HCT116 (cell line): Measurements from ENCODE around the gene CA12. TPM values are rescaled to one million over a fixed set of nuclear protein-coding genes. Genes with fewer than 3 reads are reported as not detected.

Experiments used
- ATAC-seq: fragments of 200-7000 bp; cut with Tn5 transposase; 2 replicates; pipeline ENCODE4 v1.9.1; 2020; ENCODE audit warnings: mild to moderate bottlenecking, moderate library complexity
- BruUV-seq: library from RNA; stranded (reverse); fragments of 400-500 nt; replicated peaks from 2 replicates; lab custom pipeline; 2021; lab: Mats Ljungman, UMichigan
- CTCF ChIA-PET: fragments of 300-600 bp; sonication (Branson Sonifier 250); formaldehyde crosslinking; loops from one replicate; lab custom pipeline; 2021; ENCODE audit warnings: antibody characterized with exemption; lab: Charles Lee
- POLR2A ChIA-PET: fragments of 300-600, 350-600 bp; sonication (Branson Sonifier 250); formaldehyde crosslinking; loops from one replicate; lab custom pipeline; 2021; ENCODE audit warnings: antibody characterized with exemption; lab: Charles Lee
- RAD21 ChIA-PET, 2 experiments: fragments of 300-600 bp; sonication (Branson Sonifier 250); formaldehyde crosslinking; loops; one replicate each; lab custom pipeline; 2023; ENCODE audit warnings: low total read pairs in 2 of 2; ENCODE audit not compliant: uncharacterized antibody in 2 of 2, unreplicated experiment in 2 of 2, low non-redundant PET in 1 of 2; lab: Charles Lee
- DNase-seq: peaks from one replicate; pipeline ENCODE4 v3.0.0-alpha.2; 2010; ENCODE audit warnings: low read depth, low spot score
- H2AFZ ChIP-seq: fragments of 200-600 bp; shearing (Covaris generic), sonication (generic); 2 replicates; pipeline ENCODE4 v1.6.1; 2017; ENCODE audit warnings: low read depth, mixed run types, mixed read lengths, antibody characterized with exemption, low read length; ENCODE audit not compliant: poor library complexity, severe bottlenecking
- H3K27ac ChIP-seq: 2 replicates; pipeline ENCODE4 v1.5.1; 2012; ENCODE audit warnings: low read depth, low read length
- H3K27me3 ChIP-seq: fragments of 200-600 bp; sonication (generic); 2 replicates; pipeline ENCODE4 v1.6.1; 2016; ENCODE audit warnings: mixed run types, low read length, mixed read lengths; ENCODE audit not compliant: insufficient read depth
- H3K36me3 ChIP-seq, 2 experiments: fragments of 200-500 bp in 1 of 2; fragments of 200-600 bp in 1 of 2; sonication (Bioruptor generic) in 1 of 2; sonication (generic) in 1 of 2; 2 replicates each; pipeline versions ENCODE4 v1.5.1 to v1.6.1; 2014 to 2016; ENCODE audit warnings: low read length in 2 of 2, inconsistent platforms in 1 of 2, mixed read lengths in 1 of 2, mixed run types in 1 of 2; ENCODE audit not compliant: insufficient read depth in 2 of 2, control insufficient read depth in 1 of 2
- H3K4me1 ChIP-seq, 2 experiments: fragments of 200-600 bp in 1 of 2; sonication (generic) in 1 of 2; 2 replicates each; pipeline versions ENCODE4 v1.5.1 to v1.6.1; 2012 to 2017; ENCODE audit warnings: low read length in 2 of 2, inconsistent platforms in 1 of 2, mild to moderate bottlenecking in 1 of 2, mixed read lengths in 1 of 2, mixed run types in 1 of 2, moderate library complexity in 1 of 2; ENCODE audit not compliant: insufficient read depth in 2 of 2, control insufficient read depth in 1 of 2
- H3K4me2 ChIP-seq: fragments of 200-600 bp; sonication (generic); 2 replicates; pipeline ENCODE4 v1.6.1; 2017; ENCODE audit warnings: mixed run types, low read length, mixed read lengths
- H3K4me3 ChIP-seq, 2 experiments: fragments of 200-600 bp in 1 of 2; sonication (generic) in 1 of 2; replicated peaks in 1 of 2; 2 replicates each; pipeline ENCODE4 v1.5.1; 2011 to 2016; ENCODE audit warnings: low read length in 2 of 2, control low read depth in 1 of 2, low read depth in 1 of 2, mild to moderate bottlenecking in 1 of 2, mixed read lengths in 1 of 2, mixed run types in 1 of 2
- H3K79me2 ChIP-seq: fragments of 200-600 bp; sonication (generic); 2 replicates; pipeline ENCODE4 v1.6.1; 2017; ENCODE audit warnings: mild to moderate bottlenecking, mixed run types, low read length, moderate library complexity, mixed read lengths; ENCODE audit not compliant: insufficient read depth
- H3K9ac ChIP-seq: fragments of 200-600 bp; sonication (generic); 2 replicates; pipeline ENCODE4 v1.6.1; 2016; ENCODE audit warnings: low read length, mixed read lengths
- H3K9me2 ChIP-seq: fragments of 200-600 bp; sonication (generic), shearing (Covaris generic); 2 replicates; pipeline ENCODE4 v1.6.1; 2017; ENCODE audit warnings: mixed run types, mild to moderate bottlenecking, moderate library complexity; ENCODE audit not compliant: insufficient read depth
- H3K9me3 ChIP-seq, 2 experiments: fragments of 200-500 bp in 1 of 2; fragments of 200-600 bp in 1 of 2; sonication (Bioruptor generic) in 1 of 2; sonication (generic) in 1 of 2; 2 replicates each; pipeline ENCODE4 v1.6.1; 2014 to 2017; ENCODE audit warnings: low read length in 2 of 2, mixed read lengths in 2 of 2, inconsistent platforms in 1 of 2, low read depth in 1 of 2, mild to moderate bottlenecking in 1 of 2, mixed run types in 1 of 2, moderate library complexity in 1 of 2; ENCODE audit not compliant: control insufficient read depth in 1 of 2, insufficient read depth in 1 of 2
- H4K20me1 ChIP-seq: fragments of 200-600 bp; sonication (generic), shearing (Covaris generic); 2 replicates; pipeline ENCODE4 v1.6.1; 2017; ENCODE audit warnings: mixed run types, mild to moderate bottlenecking, moderate library complexity; ENCODE audit not compliant: insufficient read depth
- ELF1 ChIP-seq: IDR thresholded peaks from 2 replicates; pipeline ENCODE4 v1.6.1; 2012; ENCODE audit warnings: low read depth, borderline replicate concordance
- MAX ChIP-seq: IDR thresholded peaks from 2 replicates; pipeline ENCODE4 v1.6.1; 2012
- POLR2A ChIP-seq: IDR thresholded peaks from 2 replicates; pipeline ENCODE4 v1.7.0; 2011; ENCODE audit warnings: borderline replicate concordance; ENCODE audit not compliant: insufficient read depth, insufficient read length; ENCODE audit errors: extremely low read depth
- SIN3A ChIP-seq: IDR thresholded peaks from 2 replicates; pipeline ENCODE4 v1.6.1; 2012; ENCODE audit warnings: low read depth
- SP1 ChIP-seq: IDR thresholded peaks from 2 replicates; pipeline ENCODE4 v1.6.1; 2012; ENCODE audit warnings: low read depth
- YY1 ChIP-seq: IDR thresholded peaks from 2 replicates; pipeline ENCODE4 v1.6.1; 2011; ENCODE audit warnings: low read length, low read depth, moderate library complexity, mild to moderate bottlenecking; ENCODE audit not compliant: insufficient replicate concordance; ENCODE audit errors: extremely low read depth
- intact Hi-C: fragments of 100-400 bp; cut with micrococcal nuclease; formaldehyde crosslinking; loops from 2 replicates; pipeline ENCODE4 v1.10.0; 2022
- total RNA-seq: library from RNA; stranded (reverse); gene quantifications from one replicate; pipeline ENCODE4 v1.2.1, GENCODE V29; 2021; ENCODE audit not compliant: unreplicated experiment

Gene CA12
- total RNA-seq, 1 experiment from 2014 or later: 1.8 TPM

- intact Hi-C loops: no loop called here
- no peaks in the 10 kb centered on the region for H3K27me3 ChIP-seq
- H3K9me3 ChIP-seq: no peaks in the 10 kb centered on the region
- RAD21 ChIA-PET: no interaction called here
- H3K79me2 ChIP-seq: no peaks in the 10 kb centered on the region
- no peaks in the 10 kb centered on the region for H3K9me2 ChIP-seq
- H2AFZ ChIP-seq: no peak overlapping the region
- POLR2A ChIA-PET: no interaction called here
- TF ChIP-seq POLR2A: no peak
- no peak for TF ChIP-seq MAX
- TF ChIP-seq ELF1: no peak
- no peak for TF ChIP-seq SIN3A
- no peak for TF ChIP-seq SP1
- H4K20me1 ChIP-seq: no peaks in the 10 kb centered on the region
- H3K4me1 ChIP-seq: peaks cover 0 to 13% of the 10 kb centered on the region in 2 experiments; a peak in 2 of 4 replicates
- no TSS peak for BruUV-seq
- ATAC-seq (no peak), DNase-seq (no peak)
- no peak overlapping the region for H3K4me3 ChIP-seq
- H3K27ac ChIP-seq: no peak overlapping the region
- no peak overlapping the region for H3K9ac ChIP-seq
- CTCF ChIA-PET: no interaction called here
- no peak overlapping the region for H3K4me2 ChIP-seq
- H3K36me3 ChIP-seq: no peaks in the 10 kb centered on the region
Observed at GRCh38 chr15:63327648-63328421, 53.8 kb downstream of the CA12 start.

- no peak overlapping the region for H3K27ac ChIP-seq
- ChIA-PET RAD21 (no interaction called here), POLR2A (no interaction called here), CTCF (no interaction called here)
- H3K36me3 ChIP-seq: no peaks in the 10 kb centered on the region
- intact Hi-C loops: no loop called here
- H4K20me1 ChIP-seq: no peaks in the 10 kb centered on the region
- no peak overlapping the region for H3K9ac ChIP-seq
- no peaks in the 10 kb centered on the region for H3K27me3 ChIP-seq
- H3K9me3 ChIP-seq: no peaks in the 10 kb centered on the region
- BruUV-seq: no TSS peak
- H2AFZ ChIP-seq: no peak overlapping the region
- H3K4me2 ChIP-seq: no peak overlapping the region
- no peak overlapping the region for H3K4me3 ChIP-seq
- no peak for ATAC-seq
- no peaks in the 10 kb centered on the region for H3K4me1 ChIP-seq
- H3K9me2 ChIP-seq: no peaks in the 10 kb centered on the region; the same call in 1 of the 2 replicates
- no peaks in the 10 kb centered on the region for H3K79me2 ChIP-seq
- TF ChIP-seq POLR2A: no peak
- TF ChIP-seq YY1: no peak
- DNase-seq: no peak
Observed at GRCh38 chr15:63324770-63325169, 56.9 kb downstream of the CA12 start.
